B cell (primary cell): ENCODE data around the gene ORC1. TPM values are rescaled to one million over a fixed set of nuclear protein-coding genes. Genes with fewer than 3 reads are reported as not detected.

Experiments used
- ATAC-seq: fragments of 200-7000 bp; cut with Tn5 transposase; one replicate; pipeline ENCODE4 v1.10.0; 2021; ENCODE audit warnings: low read depth, mild to moderate bottlenecking, moderate number of reproducible peaks, moderate library complexity
- CTCF ChIA-PET: fragments of 350-600 bp; sonication (Branson Sonifier 250); formaldehyde crosslinking; loops from one replicate; lab custom pipeline; 2021; ENCODE audit warnings: antibody characterized with exemption, inconsistent platforms; lab: Charles Lee
- POLR2A ChIA-PET: fragments of 350-600 bp; sonication (Branson Sonifier 250); formaldehyde crosslinking; loops from one replicate; lab custom pipeline; 2021; ENCODE audit warnings: antibody characterized with exemption; lab: Charles Lee
- DNase-seq: peaks from one replicate; pipeline ENCODE4 v3.0.0; 2013
- H2AFZ ChIP-seq: 2 replicates; pipeline ENCODE4 v1.6.1; 2012; ENCODE audit warnings: mild to moderate bottlenecking, low read depth, low read length; ENCODE audit not compliant: insufficient read depth, poor library complexity, severe bottlenecking
- H3K27ac ChIP-seq, 2 donors: 1 replicate in 1 of 2; 2 replicates in 1 of 2; pipeline ENCODE4 v1.5.1; 2012 to 2013; ENCODE audit warnings: low read length in 2 of 2, mild to moderate bottlenecking in 2 of 2, moderate library complexity in 1 of 2
- H3K27me3 ChIP-seq, 4 experiments: fragments of 200-600 bp in 1 of 4; sonication (generic) in 1 of 4; replicated peaks in 1 of 4; 1 replicate in 2 of 4; 2 replicates in 2 of 4; pipeline versions ENCODE4 v1.6.1 to v1.7.0; 2013 to 2016; ENCODE audit warnings: low read length in 3 of 4, mild to moderate bottlenecking in 2 of 4, mixed read lengths in 1 of 4, moderate library complexity in 1 of 4; ENCODE audit not compliant: insufficient read depth in 4 of 4, control insufficient read depth in 3 of 4; ENCODE audit errors: control extremely low read depth in 1 of 4
- H3K36me3 ChIP-seq, 2 experiments: replicated peaks in 1 of 2; 1 replicate in 1 of 2; 2 replicates in 1 of 2; pipeline versions ENCODE4 v1.6.1 to v1.7.1; 2013; ENCODE audit warnings: low read length in 1 of 2; ENCODE audit not compliant: insufficient read depth in 2 of 2, control insufficient read depth in 1 of 2; ENCODE audit errors: control extremely low read depth in 1 of 2, extremely low read depth in 1 of 2
- H3K4me1 ChIP-seq, 2 donors: fragments of 200-600 bp in 1 of 2; sonication (generic) in 1 of 2; 1 replicate in 1 of 2; 2 replicates in 1 of 2; pipeline versions ENCODE4 v1.5.1 to v1.6.1; 2013 to 2017; ENCODE audit warnings: low read length in 2 of 2; ENCODE audit not compliant: control insufficient read depth in 2 of 2, insufficient read depth in 2 of 2
- H3K4me2 ChIP-seq: replicated peaks from 2 replicates; pipeline ENCODE3; 2012; ENCODE audit warnings: mild to moderate bottlenecking, low read depth, low read length; ENCODE audit not compliant: poor library complexity, severe bottlenecking
- H3K4me3 ChIP-seq, 5 experiments: fragments of 200-600 bp in 1 of 5; sonication (generic) in 1 of 5; 1 replicate in 3 of 5; 2 replicates in 2 of 5; pipeline versions ENCODE4 v1.5.1 to v1.7.0; 2011 to 2016; ENCODE audit warnings: low read length in 4 of 5, mild to moderate bottlenecking in 4 of 5, low read depth in 2 of 5, control low read depth in 1 of 5, moderate library complexity in 1 of 5; ENCODE audit not compliant: insufficient read depth in 1 of 5; ENCODE audit errors: control extremely low read depth in 1 of 5, extremely low read depth in 1 of 5
- H3K79me2 ChIP-seq: fragments of 200-600 bp; sonication (generic); one replicate; pipeline ENCODE4 v1.6.0; 2016; ENCODE audit warnings: low read length; ENCODE audit not compliant: control insufficient read depth, insufficient read depth
- H3K9ac ChIP-seq: fragments of 200-600 bp; sonication (generic); 2 replicates; pipeline ENCODE4 v1.6.1; 2017; ENCODE audit warnings: mild to moderate bottlenecking, low read length, moderate library complexity
- H3K9me3 ChIP-seq, 3 donors: one replicate each; pipeline versions ENCODE4 v1.6.1 to v1.7.1; 2013; ENCODE audit warnings: low read length in 2 of 3; ENCODE audit not compliant: control insufficient read depth in 2 of 3, insufficient read depth in 1 of 3; ENCODE audit errors: control extremely low read depth in 1 of 3
- H4K20me1 ChIP-seq: 2 replicates; pipeline ENCODE4 v1.6.0; 2012; ENCODE audit warnings: mild to moderate bottlenecking, low read length; ENCODE audit not compliant: insufficient read depth, control insufficient read depth, poor library complexity, severe bottlenecking
- H3K27ac Mint-ChIP-seq: one replicate; pipeline ENCODE4 v1.8.0; 2021; ENCODE audit warnings: mixed read lengths
- H3K27me3 Mint-ChIP-seq: one replicate; pipeline ENCODE4 v1.8.0; 2021; ENCODE audit warnings: mixed read lengths
- H3K4me1 Mint-ChIP-seq: one replicate; pipeline ENCODE4 v1.8.0; 2021; ENCODE audit warnings: mixed read lengths
- H3K4me3 Mint-ChIP-seq: one replicate; pipeline ENCODE4 v1.8.0; 2021; ENCODE audit warnings: mixed read lengths
- H3K9me3 Mint-ChIP-seq: one replicate; pipeline ENCODE4 v1.8.0; 2022; ENCODE audit warnings: mixed read lengths; ENCODE audit not compliant: insufficient read depth
- EZH2 ChIP-seq: IDR thresholded peaks from 2 replicates; pipeline ENCODE4 v1.6.1; 2012; ENCODE audit warnings: borderline replicate concordance, low read depth, mild to moderate bottlenecking, moderate library complexity, low read length; ENCODE audit not compliant: insufficient read depth, poor library complexity, severe bottlenecking
- WGBS: methylation state at CpG from one replicate; pipeline ENCODE4 v1.1.5; 2013; ENCODE audit warnings: missing lambda C conversion rate; ENCODE audit not compliant: insufficient coverage; 5-methylcytosine and 5-hydroxymethylcytosine counted together
- intact Hi-C: fragments of 100-400 bp; cut with micrococcal nuclease; formaldehyde crosslinking; loops from one replicate; pipeline ENCODE4 v1.10.0; 2022
- polyA plus RNA-seq: library from polyadenylated mRNA; depleted of rRNA; stranded (reverse); fragments of >200 nt; gene quantifications from 2 replicates; pipeline ENCODE4 v1.2.3, GENCODE V29; 2012
- total RNA-seq, 2 donors: library from RNA; stranded (reverse); fragments of 120-200 nt in 1 of 2; gene quantifications; 1 replicate in 1 of 2; 2 replicates in 1 of 2; pipeline versions ENCODE4 v1.2.3 to v1.2.4, GENCODE V29; 2013 to 2022
- TF ChIP-seq, protein P1 (sequence below): fragments of 200-600 bp; IDR thresholded peaks from one replicate; pipeline ENCODE4 v1.8.0; 2022; ENCODE audit warnings: antibody characterized with exemption, mild to moderate bottlenecking

ORC1 gene
- total and polyA plus RNA-seq, 2 donors (not counting 1 experiment from before 2014, with no cell fraction given), result 0.78 to 1.3 TPM

DNA sequence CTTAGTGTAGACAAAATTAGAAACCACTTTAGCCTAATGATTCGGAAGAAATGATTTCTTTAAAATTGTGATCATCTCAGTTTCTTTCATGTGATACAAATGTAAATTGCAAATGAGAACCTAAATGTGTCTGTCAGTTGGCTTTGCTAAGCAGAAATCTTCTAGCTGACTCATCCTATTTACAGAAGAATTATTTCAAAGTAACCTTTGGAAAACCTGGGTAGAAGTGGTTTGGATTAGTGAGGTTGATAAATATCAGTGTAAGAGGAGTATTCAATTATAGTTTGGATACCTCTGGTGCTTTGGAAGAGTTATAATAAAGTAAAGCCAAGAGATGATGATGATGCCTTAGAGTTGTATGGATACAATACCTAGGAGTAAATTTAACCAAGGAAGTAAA is 75.6 kb downstream of the ORC1 start:
- ChIA-PET CTCF (no interaction called here), POLR2A (no interaction called here)
- Mint-ChIP-seq H3K4me1 (no peaks in the 10 kb centered on the region), H3K4me3 (no peak overlapping the region), H3K9me3 (no peaks in the 10 kb centered on the region), H3K27me3 (no peaks in the 10 kb centered on the region), H3K27ac (no peak overlapping the region)
- Histone ChIP-seq H3K4me2 (no peak overlapping the region), H2AFZ (no peak overlapping the region), H3K4me3 (no peak overlapping the region), H3K27me3 (no peaks in the 10 kb centered on the region), H3K79me2 (no peaks in the 10 kb centered on the region), H3K9me3 (no peaks in the 10 kb centered on the region), H3K4me1 (no peaks in the 10 kb centered on the region), H3K9ac (no peak overlapping the region), H3K36me3 (no peaks in the 10 kb centered on the region), H4K20me1 (no peaks in the 10 kb centered on the region), H3K27ac (no peak overlapping the region)
- no peak for ATAC-seq
- WGBS, result no CpG with 5 or more reads among the region's 1 CpG
- TF ChIP-seq EZH2, result no peak
- TF ChIP-seq, protein P1, sequence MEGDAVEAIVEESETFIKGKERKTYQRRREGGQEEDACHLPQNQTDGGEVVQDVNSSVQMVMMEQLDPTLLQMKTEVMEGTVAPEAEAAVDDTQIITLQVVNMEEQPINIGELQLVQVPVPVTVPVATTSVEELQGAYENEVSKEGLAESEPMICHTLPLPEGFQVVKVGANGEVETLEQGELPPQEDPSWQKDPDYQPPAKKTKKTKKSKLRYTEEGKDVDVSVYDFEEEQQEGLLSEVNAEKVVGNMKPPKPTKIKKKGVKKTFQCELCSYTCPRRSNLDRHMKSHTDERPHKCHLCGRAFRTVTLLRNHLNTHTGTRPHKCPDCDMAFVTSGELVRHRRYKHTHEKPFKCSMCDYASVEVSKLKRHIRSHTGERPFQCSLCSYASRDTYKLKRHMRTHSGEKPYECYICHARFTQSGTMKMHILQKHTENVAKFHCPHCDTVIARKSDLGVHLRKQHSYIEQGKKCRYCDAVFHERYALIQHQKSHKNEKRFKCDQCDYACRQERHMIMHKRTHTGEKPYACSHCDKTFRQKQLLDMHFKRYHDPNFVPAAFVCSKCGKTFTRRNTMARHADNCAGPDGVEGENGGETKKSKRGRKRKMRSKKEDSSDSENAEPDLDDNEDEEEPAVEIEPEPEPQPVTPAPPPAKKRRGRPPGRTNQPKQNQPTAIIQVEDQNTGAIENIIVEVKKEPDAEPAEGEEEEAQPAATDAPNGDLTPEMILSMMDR, result no peak
- DNase-seq, result no peak
- intact Hi-C loops, result no loop called here

DNA sequence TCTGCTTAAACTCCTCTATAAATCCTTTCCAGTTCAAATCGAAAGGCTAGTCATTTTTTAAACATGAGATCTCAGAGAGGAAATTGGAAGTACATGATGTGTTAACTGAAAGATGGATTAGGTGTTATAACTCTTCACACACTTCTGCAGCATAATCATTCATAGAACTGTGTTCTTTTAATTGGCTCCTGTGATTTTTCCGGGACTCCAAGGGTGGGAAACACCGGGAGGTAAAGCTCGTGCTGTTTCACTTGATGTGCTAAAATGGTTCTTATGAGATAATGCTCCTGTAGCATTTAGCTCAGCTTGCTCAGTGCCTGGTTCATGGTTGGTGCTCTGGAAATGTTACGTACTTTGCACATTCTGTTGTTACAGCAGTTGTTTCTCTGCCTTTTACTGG is 78.4 kb downstream of the ORC1 start:
- Histone ChIP-seq H3K36me3 (no peaks in the 10 kb centered on the region), H3K79me2 (no peaks in the 10 kb centered on the region), H4K20me1 (no peaks in the 10 kb centered on the region), H3K4me2 (no peak overlapping the region), H2AFZ (no peak overlapping the region), H3K4me1 (no peaks in the 10 kb centered on the region), H3K4me3 (no peak overlapping the region), H3K9me3 (no peaks in the 10 kb centered on the region), H3K9ac (no peak overlapping the region), H3K27ac (no peak overlapping the region), H3K27me3 (no peaks in the 10 kb centered on the region)
- intact Hi-C loops, result no loop called here
- POLR2A ChIA-PET, result no interaction called here
- Mint-ChIP-seq H3K27ac (no peak overlapping the region), H3K4me3 (no peak overlapping the region), H3K4me1 (no peaks in the 10 kb centered on the region), H3K27me3 (peaks cover 4% of the 10 kb centered on the region), H3K9me3 (no peaks in the 10 kb centered on the region)
- DNase-seq (no peak), ATAC-seq (no peak)
- CTCF ChIA-PET, result interaction anchor here (0.7 kb wide), 1 partner anchor 10 kb away, joined by 4 read pairs; no protein-coding TSS in a partner anchor
- 92% methylated on average over 3 of the region's 5 CpGs for WGBS
- TF ChIP-seq, protein P1, result no peak
- no peak for TF ChIP-seq EZH2
